Measurements from ENCODE around the gene CHST11.
"Not testable (repeated sequence)": the region's sequence is repeated elsewhere in the genome, so short reads cannot be mapped to it uniquely, and the experiment has no call there.

CHST11 gene

GRCh38 chr12:104605685-104606084 is 148.9 kb downstream of the CHST11 start:
- DNase-seq = no peak

- no peak for DNase-seq
These were observed 152.2 kb downstream of the CHST11 start for GRCh38 chr12:104608998-104609397.

- no peak for DNase-seq
These were observed 152.7 kb downstream of the CHST11 start for GRCh38 chr12:104609445-104609844.

- DNase-seq = no peak
These were observed 153.9 kb downstream of the CHST11 start for GRCh38 chr12:104610513-104611235.

GRCh38 chr12:104611671-104612070 is 154.9 kb downstream of the CHST11 start:
- no peak for DNase-seq

- DNase-seq = not testable (repeated sequence)
These were observed 156.6 kb downstream of the CHST11 start for GRCh38 chr12:104613372-104613771.

GRCh38 chr12:104615048-104615561 is 158.4 kb downstream of the CHST11 start:
- DNase-seq = no peak

GRCh38 chr12:104618691-104619090 is 161.9 kb downstream of the CHST11 start:
- no peak for DNase-seq

GRCh38 chr12:104619305-104619704 is 162.6 kb downstream of the CHST11 start:
- DNase-seq = no peak

GRCh38 chr12:104620837-104621531 is 164.2 kb downstream of the CHST11 start:
- DNase-seq = no peak

- no peak for DNase-seq
These were observed 166.2 kb downstream of the CHST11 start for GRCh38 chr12:104622928-104623327.

GRCh38 chr12:104623883-104624282 is 167.1 kb downstream of the CHST11 start:
- no peak for DNase-seq

- DNase-seq = no peak
These were observed 167.8 kb downstream of the CHST11 start for GRCh38 chr12:104624529-104624928.

GRCh38 chr12:104626069-104626837 is 169.5 kb downstream of the CHST11 start:
- DNase-seq = no peak

GRCh38 chr12:104627231-104627989 is 170.7 kb downstream of the CHST11 start:
- no peak for DNase-seq

GRCh38 chr12:104627990-104628830 is 171.5 kb downstream of the CHST11 start:
- no peak for DNase-seq

- no peak for DNase-seq
These were observed 172.0 kb downstream of the CHST11 start for GRCh38 chr12:104628831-104629135.

GRCh38 chr12:104630230-104630670 is 173.5 kb downstream of the CHST11 start:
- no peak for DNase-seq

- no peak for DNase-seq
These were observed 175.1 kb downstream of the CHST11 start for GRCh38 chr12:104631867-104632266.

- no peak for DNase-seq
These were observed 176.0 kb downstream of the CHST11 start for GRCh38 chr12:104632724-104633201.

GRCh38 chr12:104634044-104634443 is 177.3 kb downstream of the CHST11 start:
- DNase-seq = no peak

- no peak for DNase-seq
These were observed 178.1 kb downstream of the CHST11 start for GRCh38 chr12:104634852-104635251.
